ENCODE results near the gene TUBGCP3. TPM values are rescaled to one million over a fixed set of nuclear protein-coding genes. Genes with fewer than 3 reads are reported as not detected.
"Not testable (repeated sequence)": the region's sequence is repeated elsewhere in the genome, so short reads cannot be mapped to it uniquely, and the experiment has no call there.

TUBGCP3 gene
- total RNA-seq, 2 donors from 2014 or later: 31.0 to 32.9 TPM

- no peaks in the 10 kb centered on the region for H3K4me1 ChIP-seq (ENCODE audit: control insufficient read depth in 1 of 2, low read depth in 2 of 2)
- H3K36me3 ChIP-seq: peaks cover 9% of the 10 kb centered on the region
- peaks cover 4% of the 10 kb centered on the region for H3K9me3 ChIP-seq
- H3K27ac ChIP-seq: no peak overlapping the region
- TF ChIP-seq CTCF (IDR thresholded peaks at IDR 0.05): no peak
- H3K4me3 ChIP-seq: no peak overlapping the region
- DNase-seq (ENCODE audit: low spot score): no peak
- no peak for ATAC-seq (ENCODE audit: insufficient number of reproducible peaks, low FRiP score, low read depth)
- no peaks in the 10 kb centered on the region for H3K27me3 ChIP-seq (replicated peaks; ENCODE audit: insufficient read depth)
These were observed 101.4 kb downstream of the TUBGCP3 start for GRCh38 chr13:112486386-112487126.

- not testable (repeated sequence) for H3K4me3 ChIP-seq; H3K27ac ChIP-seq; DNase-seq (ENCODE audit: low spot score); H3K9me3 ChIP-seq; ATAC-seq (ENCODE audit: insufficient number of reproducible peaks, low FRiP score, low read depth); H3K36me3 ChIP-seq; H3K27me3 ChIP-seq (replicated peaks; ENCODE audit: insufficient read depth); H3K4me1 ChIP-seq (ENCODE audit: control insufficient read depth in 1 of 2, low read depth in 2 of 2)
These were observed 102.1 kb downstream of the TUBGCP3 start for GRCh38 chr13:112485814-112486213.

GRCh38 chr13:112483299-112483698 lies 104.7 kb downstream of the TUBGCP3 start:
- H3K4me1 ChIP-seq (ENCODE audit: control insufficient read depth in 1 of 2, low read depth in 2 of 2): no peaks in the 10 kb centered on the region
- H3K36me3 ChIP-seq: peaks cover 9% of the 10 kb centered on the region
- H3K4me3 ChIP-seq: no peak overlapping the region
- H3K27ac ChIP-seq: no peak overlapping the region
- no peaks in the 10 kb centered on the region for H3K27me3 ChIP-seq (replicated peaks; ENCODE audit: insufficient read depth)
- TF ChIP-seq CTCF (IDR thresholded peaks at IDR 0.05): no peak
- no peak for ATAC-seq (ENCODE audit: insufficient number of reproducible peaks, low FRiP score, low read depth)
- DNase-seq (ENCODE audit: low spot score): no peak
- H3K9me3 ChIP-seq: peaks cover 4% of the 10 kb centered on the region

- H3K27ac ChIP-seq: no peak overlapping the region
- ATAC-seq (ENCODE audit: insufficient number of reproducible peaks, low FRiP score, low read depth): no peak
- no peaks in the 10 kb centered on the region for H3K4me1 ChIP-seq (ENCODE audit: control insufficient read depth in 1 of 2, low read depth in 2 of 2)
- no peaks in the 10 kb centered on the region for H3K27me3 ChIP-seq (replicated peaks; ENCODE audit: insufficient read depth)
- DNase-seq (ENCODE audit: low spot score): no peak
- no peak overlapping the region for H3K4me3 ChIP-seq
- H3K36me3 ChIP-seq: peaks cover 5% of the 10 kb centered on the region
- H3K9me3 ChIP-seq: peaks cover 4% of the 10 kb centered on the region
- no peak for TF ChIP-seq CTCF (IDR thresholded peaks at IDR 0.05)
These were observed 106.5 kb downstream of the TUBGCP3 start for GRCh38 chr13:112481458-112481857.

- no peak for TF ChIP-seq CTCF (IDR thresholded peaks at IDR 0.05)
- H3K4me1 ChIP-seq (ENCODE audit: control insufficient read depth in 1 of 2, low read depth in 2 of 2): no peaks in the 10 kb centered on the region
- H3K27ac ChIP-seq: no peak overlapping the region
- H3K9me3 ChIP-seq: peaks cover 4% of the 10 kb centered on the region
- ATAC-seq (ENCODE audit: insufficient number of reproducible peaks, low FRiP score, low read depth) (no peak), DNase-seq (ENCODE audit: low spot score) (no peak)
- H3K4me3 ChIP-seq: no peak overlapping the region
- H3K36me3 ChIP-seq: no peaks in the 10 kb centered on the region
- no peaks in the 10 kb centered on the region for H3K27me3 ChIP-seq (replicated peaks; ENCODE audit: insufficient read depth)
These were observed 108.6 kb downstream of the TUBGCP3 start for GRCh38 chr13:112479389-112479788.
